CD4-positive, alpha-beta T cell treated with Interleukin-10 for 1 hour (primary cell): ENCODE data around the gene NIPAL3.
A peak's percentile ranks its signal among the peaks of the same experiment; 100 is the strongest.
"Not testable (repeated sequence)": the region's sequence is repeated elsewhere in the genome, so short reads cannot be mapped to it uniquely, and the experiment has no call there.

Experiments used
- DNase-seq: peaks from one replicate; pipeline ENCODE4 v3.0.0-alpha.2; 2020

NIPAL3 gene

DNA sequence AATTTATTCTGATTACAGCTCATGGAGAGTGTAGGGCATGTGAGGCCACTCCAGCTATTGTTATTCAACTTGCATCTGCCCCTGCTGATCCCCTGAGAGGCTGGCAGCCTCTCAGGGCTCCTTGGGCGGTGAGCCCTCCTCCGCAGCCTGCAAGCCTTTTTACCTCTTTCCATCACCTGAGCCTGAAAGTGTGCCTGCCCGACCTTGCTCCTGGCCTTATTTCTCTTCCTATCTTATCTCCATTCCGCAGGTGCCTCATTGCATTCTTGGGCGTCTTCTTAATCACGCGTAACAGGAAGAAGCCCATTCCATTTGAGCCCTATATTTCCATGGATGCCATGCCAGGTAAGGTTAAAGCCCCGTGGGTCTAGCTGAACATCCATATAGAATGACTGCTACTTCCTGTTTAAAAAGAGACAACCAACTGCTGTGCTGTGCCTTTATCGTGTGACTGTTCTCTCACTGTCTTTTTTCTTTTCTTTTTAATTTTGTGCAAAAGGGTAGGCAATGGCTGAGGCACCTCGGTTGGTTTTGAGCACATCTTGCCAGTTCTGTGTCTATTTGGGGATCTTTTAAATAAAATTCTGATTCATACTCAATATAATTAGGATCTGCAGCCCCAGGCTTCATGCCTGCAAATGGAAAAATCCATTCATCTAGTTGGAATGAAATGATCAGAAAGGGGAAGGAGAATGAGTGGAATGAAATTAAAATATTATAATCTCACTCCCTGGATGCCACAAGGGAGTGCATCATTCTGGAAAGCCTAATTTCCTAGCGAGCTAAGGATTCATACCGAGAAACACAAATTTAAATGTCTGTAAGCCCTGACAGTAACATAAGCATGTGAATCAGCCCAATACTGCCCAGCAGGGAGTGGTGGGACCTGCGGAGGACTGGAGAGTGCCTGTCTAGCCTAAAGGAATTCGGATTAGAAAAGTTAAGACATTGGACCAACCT is 48.5 kb downstream of the NIPAL3 start:
- no peak for DNase-seq

- no peak for DNase-seq
These were observed 49.5 kb downstream of the NIPAL3 start for GRCh38 chr1:24465099-24465498.

- no peak for DNase-seq
These were observed 50.0 kb downstream of the NIPAL3 start for GRCh38 chr1:24465638-24466037.

DNA sequence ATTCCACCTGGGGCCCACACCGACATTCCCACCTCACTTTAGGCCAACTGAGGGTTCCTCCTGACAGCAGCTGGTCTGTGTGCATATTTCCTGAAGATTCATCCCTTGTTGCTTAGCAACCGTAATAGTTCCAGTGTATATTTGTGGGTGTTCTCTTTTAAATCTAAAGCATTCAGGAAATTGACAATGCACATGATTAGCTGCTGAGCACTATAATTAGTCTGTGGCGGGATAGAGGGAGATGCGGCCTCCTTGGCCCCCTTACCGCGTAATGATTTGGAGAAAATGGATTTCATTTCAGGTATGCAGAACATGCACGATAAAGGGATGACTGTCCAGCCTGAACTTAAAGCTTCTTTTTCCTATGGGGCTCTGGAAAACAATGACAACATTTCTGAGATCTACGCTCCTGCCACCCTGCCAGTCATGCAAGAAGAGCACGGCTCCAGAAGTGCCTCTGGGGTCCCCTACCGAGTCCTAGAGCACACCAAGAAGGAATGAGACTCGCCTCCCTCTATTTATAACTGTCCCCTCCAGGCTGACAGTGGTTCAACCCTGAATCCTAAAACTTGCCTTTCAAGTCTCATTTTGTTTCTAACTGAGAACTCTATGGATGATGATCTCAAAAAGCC is 53.2 kb downstream of the NIPAL3 start:
- DNase-seq: no peak

GRCh38 chr1:24470592-24470991 is 55.0 kb downstream of the NIPAL3 start:
- no peak for DNase-seq

GRCh38 chr1:24472527-24473251 is 57.1 kb downstream of the NIPAL3 start:
- DNase-seq: no peak

DNA sequence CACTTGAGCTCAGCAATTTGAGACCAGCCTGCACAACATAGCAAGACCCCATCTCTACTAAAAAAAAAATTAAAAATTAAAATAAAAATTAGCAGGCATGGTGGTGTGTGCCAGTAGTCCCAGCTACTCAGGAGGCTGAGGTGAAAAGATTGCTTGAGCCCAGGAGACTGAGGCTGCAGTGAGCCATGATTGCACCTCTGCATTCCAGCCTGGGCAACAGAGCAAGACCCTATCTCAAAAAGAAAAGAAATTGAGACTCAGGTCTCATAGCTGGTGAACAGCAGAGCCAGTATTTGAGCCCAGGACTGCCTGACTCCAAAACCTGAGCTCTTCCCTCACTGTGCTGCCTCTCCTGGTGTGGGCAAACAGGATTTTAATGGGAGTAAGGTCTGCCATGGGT is 58.6 kb downstream of the NIPAL3 start:
- DNase-seq: no peak

GRCh38 chr1:24475700-24476099 is 60.1 kb downstream of the NIPAL3 start:
- DNase-seq: no peak

- no peak for DNase-seq
These were observed 61.0 kb downstream of the NIPAL3 start for GRCh38 chr1:24476571-24476970.

DNA sequence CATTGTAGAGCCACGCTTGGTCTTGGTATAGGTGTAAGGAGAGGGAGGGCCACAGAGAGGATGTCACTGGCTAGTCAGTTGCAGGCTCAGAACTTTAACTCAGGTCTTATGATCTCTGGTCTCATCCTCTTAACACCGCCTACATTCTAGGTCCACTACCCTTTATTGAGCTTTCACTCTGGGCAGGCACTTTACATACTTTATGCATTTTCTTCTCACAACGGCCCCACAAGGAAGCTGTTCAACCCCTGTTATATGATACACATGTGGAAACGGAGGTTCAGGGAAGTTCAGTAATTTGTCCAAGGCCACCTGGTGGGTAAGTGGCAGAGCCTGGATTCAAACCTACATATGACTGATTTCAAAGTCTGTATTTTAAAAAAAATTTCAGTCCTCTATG is 61.7 kb downstream of the NIPAL3 start:
- DNase-seq: no peak

DNA sequence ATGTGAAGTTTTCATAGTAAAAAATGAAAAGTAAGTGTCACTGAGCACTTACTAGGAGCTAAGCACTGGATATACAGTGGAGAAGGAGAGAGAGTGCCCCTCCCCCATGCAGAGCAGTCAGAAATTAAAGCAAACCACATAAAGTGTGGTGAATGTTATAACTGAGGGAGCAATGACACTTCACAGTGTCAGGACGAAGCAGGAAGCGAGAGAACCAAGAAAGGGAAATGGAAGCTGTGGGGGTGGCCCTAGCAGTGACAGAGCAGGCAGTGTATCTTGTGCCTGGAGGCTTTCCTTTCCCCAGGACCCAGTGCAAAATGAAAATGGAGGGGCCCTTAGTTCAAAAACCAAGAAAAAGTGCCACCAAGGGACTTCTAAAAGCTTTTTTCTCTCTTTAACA is 65.5 kb downstream of the NIPAL3 start:
- DNase-seq: peak; percentile 70

DNA sequence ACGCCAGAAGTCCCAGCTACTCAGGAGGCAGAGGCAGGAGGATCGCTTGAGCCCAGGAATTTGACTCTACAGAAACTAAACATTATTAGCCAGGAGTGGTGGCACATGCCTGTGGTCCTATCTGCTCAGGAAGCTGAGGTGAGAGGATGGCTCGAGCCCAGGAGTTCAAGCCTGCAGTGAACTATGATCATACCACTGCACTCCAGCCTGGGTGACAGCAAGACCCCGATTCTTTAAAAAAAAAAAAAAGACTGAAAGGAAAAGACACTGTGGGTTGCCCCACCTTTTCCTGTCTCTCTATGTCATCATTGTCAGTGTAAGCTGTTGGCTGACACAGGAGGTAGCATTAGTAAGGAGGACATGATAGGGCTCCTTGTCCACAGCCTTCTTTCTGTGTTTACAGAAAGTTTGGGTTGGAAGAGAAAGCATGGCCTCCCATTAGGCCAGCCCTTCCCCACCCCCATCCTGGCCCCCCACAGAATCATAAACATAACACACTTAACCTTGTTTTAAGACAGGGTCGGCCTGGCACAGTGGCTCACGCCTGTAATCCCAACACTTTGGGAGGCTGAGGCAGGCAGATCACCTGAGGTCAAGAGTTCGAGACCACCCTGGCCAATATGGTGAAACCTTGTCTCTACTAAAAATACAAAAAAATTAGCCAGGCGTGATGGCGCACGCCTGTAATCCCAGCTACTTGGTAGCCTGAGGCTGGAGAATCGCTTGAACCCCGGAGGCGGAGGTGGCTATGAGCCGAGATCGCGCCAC is 66.4 kb downstream of the NIPAL3 start:
- peak; percentile 71 for DNase-seq

DNA sequence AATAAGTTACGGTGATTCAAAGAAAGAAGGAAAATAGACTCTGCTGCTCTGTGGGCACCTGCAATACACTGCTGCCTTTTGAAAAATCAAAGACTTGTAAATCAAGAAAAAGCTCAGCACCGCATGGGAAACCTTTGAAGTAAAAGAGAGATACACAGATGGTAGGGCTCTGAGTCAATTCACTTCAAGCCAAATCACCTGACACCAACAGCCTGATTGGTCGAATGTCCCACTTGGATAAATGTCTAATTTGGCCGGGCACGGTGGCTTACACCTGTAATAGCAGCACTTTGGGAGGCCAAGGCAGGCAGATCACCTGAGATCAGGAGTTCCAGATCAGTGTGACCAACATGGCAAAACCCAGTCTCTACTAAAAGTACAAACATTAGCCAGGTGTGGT is 67.8 kb downstream of the NIPAL3 start:
- DNase-seq: peak; percentile 31

DNA sequence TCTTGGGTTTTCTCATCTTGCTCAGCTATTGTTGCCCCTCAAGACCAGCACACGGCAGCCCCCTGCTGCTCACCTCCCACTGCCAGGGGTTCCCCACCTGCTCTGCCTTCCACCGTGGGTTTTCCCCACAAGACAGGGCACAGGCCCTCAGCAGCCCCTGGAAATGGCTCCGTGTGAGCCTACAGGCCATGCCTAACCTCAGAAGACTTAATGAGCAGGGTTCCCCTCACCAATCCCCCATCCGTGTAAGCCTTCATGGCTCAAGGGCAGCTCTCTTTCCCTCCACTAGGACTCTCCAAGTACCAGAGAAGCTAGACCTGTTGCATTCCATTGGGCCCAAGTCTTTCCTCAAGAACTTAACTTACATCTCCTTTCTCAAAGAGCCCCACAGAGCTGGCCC is 68.6 kb downstream of the NIPAL3 start:
- no peak for DNase-seq

GRCh38 chr1:24486331-24487065 is 70.9 kb downstream of the NIPAL3 start:
- peak; percentile 67 for DNase-seq

GRCh38 chr1:24487455-24487854 is 71.9 kb downstream of the NIPAL3 start:
- no peak for DNase-seq

DNA sequence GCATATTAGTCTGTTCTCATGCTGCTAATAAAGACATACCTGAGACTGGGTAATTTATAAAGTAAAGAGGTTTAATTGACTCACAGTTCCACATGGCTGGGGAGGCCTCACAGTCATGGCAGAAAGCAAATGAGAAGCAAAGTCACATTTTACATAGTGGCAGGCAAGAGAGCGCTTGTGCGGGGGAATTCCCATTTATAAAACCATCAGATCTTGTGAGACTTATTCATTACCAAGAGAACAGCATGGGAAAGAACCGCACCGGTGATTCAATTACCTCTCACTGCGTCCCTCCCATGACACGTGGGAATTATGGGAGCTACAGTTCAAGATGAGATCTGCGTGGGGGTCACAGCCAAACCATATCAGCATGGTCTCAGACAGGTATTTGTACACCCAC is 72.6 kb downstream of the NIPAL3 start:
- DNase-seq: peak; percentile 42

GRCh38 chr1:24489674-24490073 is 74.1 kb downstream of the NIPAL3 start:
- DNase-seq: no peak

GRCh38 chr1:24490101-24490781 is 74.6 kb downstream of the NIPAL3 start:
- no peak for DNase-seq

DNA sequence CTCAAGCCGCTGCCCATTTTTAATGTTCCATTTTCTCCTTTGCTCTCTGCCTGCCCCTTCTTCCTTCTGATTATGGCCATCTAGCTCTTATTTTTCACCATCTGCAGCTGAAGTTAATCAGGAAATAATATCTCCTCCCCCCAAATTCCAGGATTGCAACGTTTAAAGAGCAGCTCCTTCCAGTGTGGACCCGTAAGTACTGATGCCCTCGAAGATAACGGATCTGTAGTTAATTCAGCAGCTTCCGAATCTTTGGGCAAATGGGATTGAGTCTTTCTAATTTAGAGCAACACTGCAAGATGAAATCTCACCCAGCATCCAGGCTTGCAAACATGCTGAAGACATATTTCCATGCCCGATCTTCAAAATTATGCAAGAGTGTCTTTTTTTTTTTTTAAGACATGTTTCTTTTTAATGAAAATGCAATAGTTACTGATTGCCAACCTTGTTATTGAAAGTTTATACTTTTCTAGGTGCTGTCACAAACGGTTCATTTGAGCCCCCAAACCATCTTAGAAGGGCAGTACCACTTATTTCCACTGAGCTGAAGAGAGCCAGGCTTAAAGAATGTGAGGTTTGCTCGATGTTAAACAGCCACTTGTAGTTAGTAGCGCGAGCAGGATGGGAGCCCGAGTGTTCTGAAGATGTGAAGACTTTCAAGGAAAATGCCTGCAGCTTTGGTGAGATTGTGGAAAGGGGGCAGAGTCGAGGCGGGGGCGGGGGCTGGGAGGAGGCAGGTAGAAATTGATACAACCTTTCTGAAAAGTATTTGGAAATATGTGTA is 76.2 kb downstream of the NIPAL3 start:
- DNase-seq: no peak

DNA sequence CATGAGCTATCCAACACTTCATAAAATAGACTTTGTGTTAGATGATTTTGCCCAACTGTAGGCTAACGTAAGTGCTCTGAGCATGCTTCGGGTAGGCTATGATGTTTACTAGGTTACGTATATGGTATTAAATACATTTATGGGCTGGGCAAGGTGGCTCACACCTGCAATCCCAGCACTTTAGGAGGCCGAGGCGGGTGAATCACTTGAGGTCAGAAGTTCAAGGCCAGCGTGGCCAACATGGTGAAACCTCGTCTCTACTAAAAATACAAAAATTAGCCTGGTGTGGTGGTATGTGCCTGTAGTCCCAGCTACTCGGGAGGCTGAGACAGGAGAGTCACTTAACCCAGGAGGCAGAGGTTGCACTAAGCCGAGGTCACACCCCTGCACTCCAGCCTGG is 77.3 kb downstream of the NIPAL3 start:
- not testable (repeated sequence) for DNase-seq
